H9 (cell line): ENCODE results near the gene FAM81A. TPM values are rescaled to one million over a fixed set of nuclear protein-coding genes. Genes with fewer than 3 reads are reported as not detected.

ENCODE experiments used
- DNase-seq: peaks from one replicate; pipeline ENCODE4 v3.0.0-alpha.2; 2017
- H2AFZ ChIP-seq: one replicate; pipeline ENCODE4 v1.6.1; 2013; ENCODE audit warnings: mild to moderate bottlenecking, low read length, control low read depth, moderate library complexity
- H2AK5ac ChIP-seq: 2 replicates; pipeline ENCODE4 v1.6.1; 2013; ENCODE audit warnings: low read length, control low read depth, mixed read lengths; ENCODE audit not compliant: insufficient read length
- H2BK120ac ChIP-seq: one replicate; pipeline ENCODE4 v1.6.1; 2013; ENCODE audit warnings: low read depth, mild to moderate bottlenecking, low read length, control low read depth, inconsistent platforms; ENCODE audit not compliant: poor library complexity, severe bottlenecking
- H2BK12ac ChIP-seq: 2 replicates; pipeline ENCODE4 v1.6.1; 2013; ENCODE audit warnings: low read length, control low read depth, mixed read lengths, low read depth; ENCODE audit not compliant: insufficient read length
- H2BK15ac ChIP-seq: 2 replicates; pipeline ENCODE4 v1.6.1; 2013; ENCODE audit warnings: low read depth, low read length, control low read depth
- H2BK20ac ChIP-seq: one replicate; pipeline ENCODE4 v1.6.1; 2013; ENCODE audit warnings: low read depth, mild to moderate bottlenecking, low read length, control low read depth, inconsistent platforms; ENCODE audit not compliant: poor library complexity, severe bottlenecking
- H2BK5ac ChIP-seq: 2 replicates; pipeline ENCODE4 v1.6.1; 2013; ENCODE audit warnings: low read length, control low read depth, mixed read lengths; ENCODE audit not compliant: insufficient read length
- H3K14ac ChIP-seq: 2 replicates; pipeline ENCODE4 v1.6.1; 2013; ENCODE audit warnings: low read length, control low read depth; ENCODE audit not compliant: insufficient read depth
- H3K18ac ChIP-seq: 2 replicates; pipeline ENCODE4 v1.6.1; 2013; ENCODE audit warnings: low read depth, mild to moderate bottlenecking, mixed read lengths, low read length, control low read depth; ENCODE audit not compliant: insufficient read length
- H3K23ac ChIP-seq: 2 replicates; pipeline ENCODE4 v1.6.1; 2013; ENCODE audit warnings: low read length, control low read depth, mixed read lengths, low read depth; ENCODE audit not compliant: insufficient read length
- H3K23me2 ChIP-seq: 2 replicates; pipeline ENCODE4 v1.6.1; 2013; ENCODE audit warnings: low read depth, mild to moderate bottlenecking, mixed read lengths, low read length, control low read depth; ENCODE audit not compliant: insufficient read length, poor library complexity, severe bottlenecking
- H3K27ac ChIP-seq: 2 replicates; pipeline ENCODE4 v1.5.1; 2013; ENCODE audit warnings: low read length, control low read depth, mixed read lengths, low read depth; ENCODE audit not compliant: insufficient read length
- H3K27me3 ChIP-seq: 2 replicates; pipeline ENCODE4 v1.6.1; 2013; ENCODE audit warnings: low read length, control low read depth, inconsistent platforms; ENCODE audit not compliant: insufficient read depth
- H3K4ac ChIP-seq: 2 replicates; pipeline ENCODE4 v1.6.1; 2013; ENCODE audit warnings: low read depth, mild to moderate bottlenecking, control low read depth, inconsistent platforms, low read length, moderate library complexity
- H3K4me1 ChIP-seq: 2 replicates; pipeline ENCODE4 v1.6.1; 2013; ENCODE audit warnings: low read length, control low read depth, inconsistent platforms; ENCODE audit not compliant: insufficient read depth
- H3K4me2 ChIP-seq: 2 replicates; pipeline ENCODE4 v1.6.1; 2013; ENCODE audit warnings: low read length, control low read depth, mixed read lengths; ENCODE audit not compliant: insufficient read length, insufficient read depth
- H3K56ac ChIP-seq: 2 replicates; pipeline ENCODE4 v1.6.1; 2013; ENCODE audit warnings: low read depth, mild to moderate bottlenecking, mixed read lengths, low read length, control low read depth; ENCODE audit not compliant: insufficient read length
- H3K79me1 ChIP-seq: 2 replicates; pipeline ENCODE4 v1.6.1; 2013; ENCODE audit warnings: low read depth, mild to moderate bottlenecking, moderate library complexity, low read length, control low read depth, inconsistent platforms; ENCODE audit not compliant: insufficient read depth, poor library complexity, severe bottlenecking
- H3K79me2 ChIP-seq: 2 replicates; pipeline ENCODE4 v1.6.1; 2013; ENCODE audit warnings: low read length, control low read depth, inconsistent platforms; ENCODE audit not compliant: insufficient read depth
- H3K9ac ChIP-seq: 2 replicates; pipeline ENCODE4 v1.6.1; 2013; ENCODE audit warnings: low read length, control low read depth, mixed read lengths; ENCODE audit not compliant: insufficient read length; ENCODE audit errors: extremely low read depth
- H3K9me3 ChIP-seq: one replicate; pipeline ENCODE4 v1.6.1; 2013; ENCODE audit warnings: low read depth, low read length, inconsistent platforms; ENCODE audit not compliant: control insufficient read depth
- H3T11ph ChIP-seq: one replicate; pipeline ENCODE4 v1.6.1; 2013; ENCODE audit warnings: mild to moderate bottlenecking, low read length, control low read depth, inconsistent platforms
- H4K20me1 ChIP-seq: one replicate; pipeline ENCODE4 v1.6.1; 2013; ENCODE audit not compliant: control insufficient read depth, insufficient read length, insufficient read depth
- H4K5ac ChIP-seq: 2 replicates; pipeline ENCODE4 v1.6.1; 2013; ENCODE audit warnings: low read depth, mild to moderate bottlenecking, mixed read lengths, low read length, control low read depth; ENCODE audit not compliant: insufficient read length
- H4K8ac ChIP-seq: replicated peaks from 2 replicates; pipeline ENCODE4 v1.6.1; 2013; ENCODE audit warnings: low read length, control low read depth, mixed read lengths, low read depth; ENCODE audit not compliant: insufficient read length
- H4K91ac ChIP-seq: 2 replicates; pipeline ENCODE4 v1.6.1; 2013; ENCODE audit warnings: low read depth, mild to moderate bottlenecking, moderate library complexity, mixed read lengths, low read length, control low read depth; ENCODE audit not compliant: insufficient read length
- H3K27ac Mint-ChIP-seq, 3 experiments: 2 replicates in 2 of 3; 3 replicates in 1 of 3; pipeline ENCODE4 v1.8.0; 2020 to 2021; ENCODE audit warnings: mixed read lengths in 3 of 3, mild to moderate bottlenecking in 1 of 3, moderate library complexity in 1 of 3
- H3K27me3 Mint-ChIP-seq: 2 replicates; pipeline ENCODE4 v1.8.0; 2021; ENCODE audit warnings: low read depth, mild to moderate bottlenecking, moderate library complexity, mixed read lengths
- H3K36me3 Mint-ChIP-seq, 3 experiments: 2 replicates in 2 of 3; 3 replicates in 1 of 3; pipeline ENCODE4 v1.8.0; 2020 to 2021; ENCODE audit warnings: low read depth in 3 of 3, mixed read lengths in 3 of 3; ENCODE audit not compliant: insufficient read depth in 1 of 3
- H3K4me1 Mint-ChIP-seq, 2 experiments: 2 replicates each; pipeline ENCODE4 v1.8.0; 2020; ENCODE audit warnings: mixed read lengths in 2 of 2
- H3K4me3 Mint-ChIP-seq, 2 experiments: 2 replicates in 1 of 2; 3 replicates in 1 of 2; pipeline ENCODE4 v1.8.0; 2020 to 2021; ENCODE audit warnings: mild to moderate bottlenecking in 2 of 2, mixed read lengths in 2 of 2, moderate library complexity in 1 of 2
- H3K9me3 Mint-ChIP-seq, 2 experiments: 2 replicates in 1 of 2; 3 replicates in 1 of 2; pipeline ENCODE4 v1.8.0; 2020; ENCODE audit warnings: mild to moderate bottlenecking in 2 of 2, mixed read lengths in 2 of 2, moderate library complexity in 1 of 2
- WGBS: extraction: QIAGEN DNeasy Blood & Tissue Kit; methylation state at CpG from one replicate; pipeline ENCODE4 v1.1.7; 2013; ENCODE audit warnings: missing lambda C conversion rate, low lambda C conversion rate, mixed read lengths; ENCODE audit not compliant: insufficient read length; ENCODE audit errors: extremely low coverage; 5-methylcytosine and 5-hydroxymethylcytosine counted together
- total RNA-seq: library from RNA; stranded (reverse); gene quantifications from 2 replicates; pipeline ENCODE4 v1.2.1, GENCODE V29; 2021
- TF ChIP-seq, protein P1 (sequence below): fragments of 200-600 bp; sonication (generic); conservative IDR thresholded peaks from 3 replicates; pipeline ENCODE4 v1.8.0; 2021; ENCODE audit warnings: antibody characterized with exemption, mild to moderate bottlenecking

FAM81A gene
- total RNA-seq, 1 experiment from 2014 or later: 1.7 TPM

- Histone ChIP-seq H3K4me1 (no peaks in the 10 kb centered on the region), H4K91ac (no peak overlapping the region), H3K9me3 (no peaks in the 10 kb centered on the region), H3K79me1 (no peaks in the 10 kb centered on the region), H4K8ac (no peak overlapping the region), H3K56ac (no peak overlapping the region), H3T11ph (no peak overlapping the region), H2AK5ac (no peak overlapping the region), H3K27ac (no peak overlapping the region), H3K4me2 (no peak overlapping the region), H3K18ac (no peak overlapping the region), H2AFZ (no peak overlapping the region), H3K27me3 (no peaks in the 10 kb centered on the region), H2BK12ac (no peak overlapping the region), H4K20me1 (no peaks in the 10 kb centered on the region), H2BK120ac (no peak overlapping the region), H3K4ac (no peak overlapping the region), H2BK5ac (no peak overlapping the region), H2BK20ac (no peak overlapping the region), H2BK15ac (no peak overlapping the region), H3K23me2 (no peaks in the 10 kb centered on the region), H4K5ac (no peak overlapping the region), H3K79me2 (no peaks in the 10 kb centered on the region), H3K23ac (no peak overlapping the region), H3K9ac (no peak overlapping the region), H3K14ac (no peak overlapping the region)
- Mint-ChIP-seq H3K4me3 (no peak overlapping the region), H3K27me3 (peaks cover 78% of the 10 kb centered on the region), H3K9me3 (no peaks in the 10 kb centered on the region), H3K27ac (no peak overlapping the region), H3K36me3 (no peaks in the 10 kb centered on the region), H3K4me1 (no peaks in the 10 kb centered on the region)
- no CpG with 5 or more reads among the region's 3 CpGs for WGBS
- no peak for DNase-seq
- TF ChIP-seq, protein P1, sequence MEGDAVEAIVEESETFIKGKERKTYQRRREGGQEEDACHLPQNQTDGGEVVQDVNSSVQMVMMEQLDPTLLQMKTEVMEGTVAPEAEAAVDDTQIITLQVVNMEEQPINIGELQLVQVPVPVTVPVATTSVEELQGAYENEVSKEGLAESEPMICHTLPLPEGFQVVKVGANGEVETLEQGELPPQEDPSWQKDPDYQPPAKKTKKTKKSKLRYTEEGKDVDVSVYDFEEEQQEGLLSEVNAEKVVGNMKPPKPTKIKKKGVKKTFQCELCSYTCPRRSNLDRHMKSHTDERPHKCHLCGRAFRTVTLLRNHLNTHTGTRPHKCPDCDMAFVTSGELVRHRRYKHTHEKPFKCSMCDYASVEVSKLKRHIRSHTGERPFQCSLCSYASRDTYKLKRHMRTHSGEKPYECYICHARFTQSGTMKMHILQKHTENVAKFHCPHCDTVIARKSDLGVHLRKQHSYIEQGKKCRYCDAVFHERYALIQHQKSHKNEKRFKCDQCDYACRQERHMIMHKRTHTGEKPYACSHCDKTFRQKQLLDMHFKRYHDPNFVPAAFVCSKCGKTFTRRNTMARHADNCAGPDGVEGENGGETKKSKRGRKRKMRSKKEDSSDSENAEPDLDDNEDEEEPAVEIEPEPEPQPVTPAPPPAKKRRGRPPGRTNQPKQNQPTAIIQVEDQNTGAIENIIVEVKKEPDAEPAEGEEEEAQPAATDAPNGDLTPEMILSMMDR: no peak
Observed at GRCh38 chr15:59539799-59540198, 101.8 kb downstream of the FAM81A start.
